Suprapubic skin (tissue), 4 donors: ENCODE results near the gene SDR42E2.

Experiments
- EP300 ChIP-seq: sonication (generic); formaldehyde crosslinking; IDR thresholded peaks from one replicate; pipeline ENCODE4 v1.6.1; 2017; ENCODE audit warnings: antibody characterized with exemption
- POLR2A ChIP-seq, 2 donors: fragments of 450-650 bp; IDR thresholded peaks; one replicate each; pipeline ENCODE4 v1.6.1; 2017; ENCODE audit warnings: antibody characterized with exemption in 2 of 2, mild to moderate bottlenecking in 2 of 2, moderate library complexity in 2 of 2
- POLR2AphosphoS5 ChIP-seq, 3 donors: sonication (generic); formaldehyde crosslinking; IDR thresholded peaks; one replicate each; pipeline ENCODE4 v1.6.1; 2017; ENCODE audit warnings: antibody characterized with exemption in 3 of 3
- TF ChIP-seq, protein P1 (sequence below), 2 donors: fragments of 200-600 bp in 1 of 2; fragments of 450-650 bp in 1 of 2; sonication (generic) in 1 of 2; IDR thresholded peaks; one replicate each; pipeline ENCODE4 v1.5.1; 2016 to 2019; ENCODE audit warnings: antibody characterized with exemption in 2 of 2, mild to moderate bottlenecking in 1 of 2, moderate library complexity in 1 of 2

DNA sequence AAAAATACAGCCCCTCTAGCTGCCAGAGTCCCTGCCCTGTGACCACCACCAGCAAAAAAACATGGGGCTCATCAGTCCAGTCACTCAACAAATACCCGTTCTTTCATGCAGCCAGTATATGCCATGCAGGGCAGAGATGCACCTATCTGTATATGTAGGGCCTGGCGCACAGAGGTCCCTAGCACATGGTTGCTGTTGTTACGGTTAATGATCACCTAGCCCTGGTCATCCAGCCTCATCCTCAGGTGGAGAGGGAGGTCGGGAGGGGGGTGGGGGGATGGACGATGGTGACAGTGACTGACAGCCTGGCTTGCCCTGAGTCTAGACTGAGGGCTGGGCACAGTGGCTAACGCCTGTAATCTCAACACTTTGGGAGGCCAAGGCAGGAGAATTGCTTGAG is 1.5 kb downstream of the SDR42E2 start:
- TF ChIP-seq POLR2AphosphoS5 (IDR thresholded peaks at IDR 0.05) (no peak), POLR2A (IDR thresholded peaks at IDR 0.05) (no peak), EP300 (no peak)
- TF ChIP-seq, protein P1, sequence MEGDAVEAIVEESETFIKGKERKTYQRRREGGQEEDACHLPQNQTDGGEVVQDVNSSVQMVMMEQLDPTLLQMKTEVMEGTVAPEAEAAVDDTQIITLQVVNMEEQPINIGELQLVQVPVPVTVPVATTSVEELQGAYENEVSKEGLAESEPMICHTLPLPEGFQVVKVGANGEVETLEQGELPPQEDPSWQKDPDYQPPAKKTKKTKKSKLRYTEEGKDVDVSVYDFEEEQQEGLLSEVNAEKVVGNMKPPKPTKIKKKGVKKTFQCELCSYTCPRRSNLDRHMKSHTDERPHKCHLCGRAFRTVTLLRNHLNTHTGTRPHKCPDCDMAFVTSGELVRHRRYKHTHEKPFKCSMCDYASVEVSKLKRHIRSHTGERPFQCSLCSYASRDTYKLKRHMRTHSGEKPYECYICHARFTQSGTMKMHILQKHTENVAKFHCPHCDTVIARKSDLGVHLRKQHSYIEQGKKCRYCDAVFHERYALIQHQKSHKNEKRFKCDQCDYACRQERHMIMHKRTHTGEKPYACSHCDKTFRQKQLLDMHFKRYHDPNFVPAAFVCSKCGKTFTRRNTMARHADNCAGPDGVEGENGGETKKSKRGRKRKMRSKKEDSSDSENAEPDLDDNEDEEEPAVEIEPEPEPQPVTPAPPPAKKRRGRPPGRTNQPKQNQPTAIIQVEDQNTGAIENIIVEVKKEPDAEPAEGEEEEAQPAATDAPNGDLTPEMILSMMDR (IDR thresholded peaks at IDR 0.05), result no peak
